GM19239 (cell line): Measurements from ENCODE around the gene TMEM248.
A peak's percentile ranks its signal among the peaks of the same experiment; 100 is the strongest.
"Not testable (repeated sequence)": the region's sequence is repeated elsewhere in the genome, so short reads cannot be mapped to it uniquely, and the experiment has no call there.

Experiments
- DNase-seq: peaks from one replicate; pipeline ENCODE4 v3.0.0; 2011; ENCODE audit warnings: low spot score; ENCODE audit not compliant: insufficient read length
- FAIRE-seq: peaks from 2 replicates; lab custom pipeline; 2011; peaks lifted over from hg19 to GRCh38; lab: Jason Lieb, UNC

Gene TMEM248

GRCh38 chr7:66939325-66939724, 18.3 kb downstream of the TMEM248 start:
- DNase-seq = no peak
- no peak for FAIRE-seq

- no peak for DNase-seq
- FAIRE-seq = no peak
Observed at GRCh38 chr7:66946545-66946944, 25.5 kb downstream of the TMEM248 start.

DNA sequence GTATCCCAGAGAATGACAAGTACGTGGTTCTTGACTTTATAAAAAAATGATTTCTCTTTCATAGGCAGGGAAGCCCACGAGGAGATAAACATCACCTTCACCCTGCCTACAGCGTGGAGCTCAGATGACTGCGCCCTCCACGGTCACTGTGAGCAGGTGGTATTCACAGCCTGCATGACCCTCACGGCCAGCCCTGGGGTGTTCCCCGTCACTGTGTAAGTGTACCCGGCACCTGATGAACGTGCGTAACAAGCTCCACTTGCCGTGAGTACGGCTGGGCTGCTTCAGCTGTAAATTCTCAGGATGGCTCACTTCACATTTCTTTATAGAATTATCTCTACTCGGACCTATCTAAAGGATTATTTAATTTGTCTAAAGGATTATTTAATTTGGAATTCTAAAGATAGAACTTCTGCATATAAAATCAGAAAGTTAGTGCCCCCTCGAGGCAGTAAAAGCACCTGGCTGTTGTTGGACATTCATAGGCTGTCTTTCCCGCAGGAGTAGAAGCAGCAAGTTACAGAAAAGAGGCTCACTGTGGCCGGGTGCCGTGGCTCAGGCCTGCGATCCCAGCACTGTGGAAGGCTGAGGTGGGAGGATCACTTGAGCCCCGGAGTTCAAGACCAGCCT, 27.6 kb downstream of the TMEM248 start:
- no peak for FAIRE-seq
- no peak for DNase-seq

DNA sequence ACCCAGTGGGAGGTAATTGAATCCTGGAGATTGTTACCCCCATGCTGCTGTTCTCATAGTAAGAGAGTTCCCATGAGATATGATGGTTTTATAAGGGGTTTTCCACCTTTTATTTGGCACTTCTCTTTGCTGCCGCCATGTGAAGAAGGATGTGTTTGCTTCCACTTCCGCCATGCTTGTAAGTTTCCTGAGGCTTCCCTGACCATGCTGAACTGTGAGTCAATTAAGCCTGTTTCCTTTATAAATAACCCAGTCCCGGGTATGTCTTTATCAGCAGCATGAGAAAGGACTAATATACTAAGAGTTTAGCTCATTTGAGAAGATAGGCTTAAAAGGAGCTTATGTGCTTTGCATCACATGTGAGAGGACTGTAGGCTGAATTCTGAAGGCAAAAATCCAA, 29.3 kb downstream of the TMEM248 start:
- no peak for DNase-seq
- FAIRE-seq = no peak

- DNase-seq = no peak
- no peak for FAIRE-seq
Observed at GRCh38 chr7:66950763-66951162, 29.7 kb downstream of the TMEM248 start.

- DNase-seq = no peak
Observed at GRCh38 chr7:66952343-66953043, 31.5 kb downstream of the TMEM248 start.

DNA sequence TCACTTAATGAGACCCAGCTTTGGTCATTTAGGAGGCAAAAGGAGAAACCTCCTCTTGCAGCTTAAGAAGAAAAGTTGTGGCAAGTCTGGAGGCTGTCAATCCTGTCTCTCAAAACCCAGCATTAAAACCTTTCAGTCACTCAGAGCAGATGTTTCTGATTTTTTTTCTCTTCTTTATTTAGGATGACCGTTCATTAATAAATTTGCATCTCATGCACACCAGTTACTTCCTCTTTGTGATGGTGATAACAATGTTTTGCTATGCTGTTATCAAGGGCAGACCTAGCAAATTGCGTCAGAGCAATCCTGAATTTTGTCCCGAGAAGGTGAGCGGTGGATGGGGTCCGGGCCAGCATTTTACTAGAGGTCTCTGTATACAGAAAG, 32.0 kb downstream of the TMEM248 start:
- FAIRE-seq = no peak

More at GRCh38 chr7:66952343-66953043, 31.5 kb downstream of the TMEM248 start:
- no peak for FAIRE-seq

DNA sequence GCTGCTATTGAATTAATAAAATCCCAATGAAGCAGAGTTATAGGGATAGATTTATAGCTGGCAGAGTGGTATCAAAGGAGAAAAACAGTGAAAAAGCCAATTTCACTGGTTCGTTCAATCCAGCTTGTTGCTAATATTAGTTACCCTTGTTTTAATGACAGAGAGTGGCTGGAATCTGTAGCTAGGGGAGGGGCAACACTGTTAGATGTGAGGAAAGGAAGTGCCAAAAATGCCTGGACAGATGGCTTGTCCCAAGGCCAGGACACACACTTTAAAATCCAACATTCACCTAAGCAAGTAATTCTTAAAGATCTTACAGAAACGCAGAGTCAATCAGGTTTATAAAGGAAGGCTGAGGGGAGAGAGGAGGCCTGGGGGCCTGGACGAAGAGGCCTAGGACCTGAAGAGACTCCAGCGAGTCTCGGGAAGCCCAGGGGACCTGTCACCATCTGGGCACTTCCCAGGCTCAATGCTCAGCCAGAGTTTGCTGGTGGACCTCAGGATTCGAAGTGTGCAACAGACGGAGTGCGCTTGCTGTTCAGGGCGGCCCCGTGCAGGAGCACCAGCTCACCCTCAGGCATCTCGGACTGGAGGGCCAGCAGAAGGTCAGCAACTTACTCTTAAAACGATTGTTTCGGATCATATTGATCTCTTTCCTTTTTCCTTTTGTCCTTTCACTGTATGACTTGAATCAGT, 36.7 kb downstream of the TMEM248 start:
- DNase-seq (no peak), FAIRE-seq (no peak)

More for the DNA sequence above, 32.0 kb downstream of the TMEM248 start:
- DNase-seq = no peak

DNA sequence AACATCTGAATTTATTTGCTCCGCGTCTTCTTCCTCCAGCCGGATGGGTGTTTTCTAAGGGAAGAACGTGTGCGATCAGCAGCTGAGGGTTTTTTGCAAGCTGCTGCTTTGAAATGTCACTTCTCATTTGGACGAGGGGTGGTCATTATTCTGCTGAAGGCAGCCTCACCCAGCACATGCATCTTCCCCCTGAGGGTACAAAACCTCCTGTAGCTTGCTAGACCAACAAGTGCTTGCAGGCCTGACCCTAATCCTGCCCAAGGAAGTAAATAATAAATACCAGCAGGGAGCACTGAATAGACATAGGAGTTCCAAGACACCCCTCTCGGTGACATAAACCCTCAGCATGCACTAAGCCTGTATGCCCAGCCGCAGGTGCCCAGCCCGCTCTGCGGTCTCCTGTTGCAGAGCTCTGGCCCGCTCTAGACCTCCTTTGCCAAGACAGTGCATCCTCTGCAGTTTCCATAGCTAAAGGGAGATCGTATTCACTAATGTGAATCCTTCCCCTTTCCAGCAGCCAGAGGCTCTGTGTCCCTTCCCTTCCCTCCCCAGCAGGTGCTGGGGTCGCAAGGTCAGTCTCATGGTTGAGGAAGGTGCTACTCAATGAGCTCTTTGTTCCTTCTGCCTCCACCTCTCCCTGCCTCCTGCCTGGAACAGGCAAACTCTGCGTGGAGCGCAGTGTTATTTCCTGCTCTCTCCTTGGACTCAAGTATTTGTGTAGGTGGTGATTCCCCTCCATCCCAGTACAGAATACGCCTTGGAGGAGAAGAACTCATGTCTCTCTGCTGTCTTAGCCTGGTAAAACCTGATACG, 37.7 kb downstream of the TMEM248 start:
- DNase-seq (no peak), FAIRE-seq (no peak)

GRCh38 chr7:66960192-66960591, 39.2 kb downstream of the TMEM248 start:
- no peak for FAIRE-seq
- DNase-seq = no peak

DNA sequence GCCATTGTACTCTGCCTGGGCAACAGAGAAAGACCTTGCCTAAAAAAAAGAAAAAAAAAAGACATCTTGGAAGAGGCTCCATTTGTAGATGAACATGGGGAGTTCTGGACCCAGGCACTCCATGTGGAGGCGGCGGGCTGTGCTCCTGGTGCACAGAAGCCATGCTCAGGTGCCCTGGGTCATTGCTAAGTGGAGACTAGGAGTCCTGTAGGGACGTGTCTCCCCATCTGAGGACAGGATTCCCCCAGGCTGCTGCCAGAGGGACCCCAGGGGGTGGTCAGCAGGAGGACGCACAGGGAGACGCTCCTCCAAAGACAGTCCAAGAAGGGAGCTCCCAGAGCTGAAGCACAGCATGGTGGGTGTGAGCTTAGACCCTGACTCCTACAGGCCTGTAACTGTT, 40.1 kb downstream of the TMEM248 start:
- DNase-seq = no peak
- no peak for FAIRE-seq

GRCh38 chr7:66964411-66964810, 43.4 kb downstream of the TMEM248 start:
- DNase-seq (no peak), FAIRE-seq (no peak)

GRCh38 chr7:66967029-66967428, 46.0 kb downstream of the TMEM248 start:
- DNase-seq = no peak
- FAIRE-seq = no peak

DNA sequence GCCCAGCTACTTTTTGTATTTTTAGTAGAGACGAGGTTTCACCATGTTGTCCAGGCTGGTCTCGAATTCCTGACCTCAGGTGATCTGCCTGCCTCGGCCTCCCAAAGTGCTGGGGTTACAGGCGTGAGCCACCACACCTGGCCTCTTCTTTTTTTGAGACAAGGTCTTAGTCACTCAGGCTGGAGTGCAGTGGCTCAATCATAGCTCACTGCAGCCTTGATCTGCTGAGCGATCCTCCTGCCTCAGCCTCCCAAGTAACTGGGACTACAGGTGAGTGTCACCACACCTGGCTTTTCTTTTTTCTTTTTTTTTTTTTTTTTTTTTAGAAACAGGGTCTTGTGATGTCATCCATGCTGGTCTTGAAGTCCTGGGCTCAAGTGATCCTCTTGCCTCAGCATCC, 48.0 kb downstream of the TMEM248 start:
- DNase-seq, FAIRE-seq: not testable (repeated sequence)

DNA sequence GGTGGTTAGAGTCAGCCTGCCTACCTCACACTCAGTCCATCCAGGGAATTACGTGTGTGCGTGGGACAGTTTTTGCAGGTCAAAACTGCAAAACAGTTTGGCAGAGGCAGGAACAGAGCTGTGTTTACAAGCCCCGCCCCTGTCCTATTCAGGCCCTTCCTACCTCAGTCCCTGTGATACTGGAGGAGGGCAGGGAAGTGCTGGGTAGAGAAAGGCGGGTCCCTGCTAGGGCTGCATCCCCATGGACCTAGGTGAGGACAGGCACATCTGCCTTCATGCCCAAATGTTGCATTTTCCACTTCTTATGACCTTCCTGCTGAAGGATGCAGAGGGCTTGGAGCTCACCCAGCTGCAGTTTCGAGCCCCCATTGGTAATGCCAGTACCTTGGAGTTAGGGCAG, 49.3 kb downstream of the TMEM248 start:
- DNase-seq = no peak
- FAIRE-seq = no peak

DNA sequence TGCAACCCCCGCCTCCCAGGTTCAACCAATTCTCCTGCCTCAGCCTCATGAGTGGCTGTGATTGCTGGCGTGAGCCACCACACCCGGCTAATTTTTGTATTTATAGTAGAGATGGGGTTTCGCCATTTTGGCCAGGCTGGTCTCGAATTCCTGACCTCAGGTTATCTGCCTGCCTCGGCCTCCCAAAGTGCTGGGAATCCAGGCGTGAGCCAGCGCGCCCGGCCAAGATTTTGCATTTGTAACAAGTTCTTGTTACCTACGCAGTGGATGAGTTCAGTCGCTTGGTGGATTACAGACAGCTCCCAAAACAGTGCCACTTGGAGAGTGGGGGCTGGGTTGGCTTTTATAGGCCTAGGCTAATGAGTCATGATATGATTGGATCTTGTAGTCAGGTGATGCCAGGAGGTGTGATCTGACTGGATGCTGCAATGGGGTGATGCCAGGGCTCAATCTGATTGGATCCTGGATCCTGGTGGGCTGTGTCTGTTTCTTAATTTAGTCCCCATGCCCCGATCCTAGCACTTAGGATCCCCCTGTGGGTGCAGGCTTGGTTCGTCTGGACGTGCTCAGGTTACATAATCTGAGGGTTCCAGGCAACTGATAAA, 54.1 kb downstream of the TMEM248 start:
- FAIRE-seq = no peak
- DNase-seq = no peak

GRCh38 chr7:66978312-66978711, 57.3 kb downstream of the TMEM248 start:
- DNase-seq, FAIRE-seq: not testable (repeated sequence)

- not testable (repeated sequence) for DNase-seq, FAIRE-seq
Observed at GRCh38 chr7:66979013-66979412, 58.0 kb downstream of the TMEM248 start.

DNA sequence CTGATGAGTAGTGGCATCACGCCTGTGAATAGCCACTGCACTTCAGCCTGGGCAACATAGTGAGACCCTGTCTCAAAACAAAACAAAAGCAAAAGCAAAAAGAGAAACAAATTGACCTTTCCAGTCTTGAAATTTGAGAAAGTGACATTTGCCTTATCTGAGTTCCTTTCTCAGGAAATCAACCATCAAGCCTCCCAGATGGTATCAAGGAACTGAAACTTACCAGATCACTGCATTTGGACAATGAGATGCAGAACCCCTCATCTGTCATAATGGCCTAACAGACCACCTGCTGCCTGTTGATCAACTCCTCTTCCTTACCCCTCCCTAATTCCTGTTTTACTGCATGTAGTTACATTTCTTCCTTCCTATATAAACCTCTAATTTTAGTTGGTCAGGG, 59.3 kb downstream of the TMEM248 start:
- not testable (repeated sequence) for DNase-seq, FAIRE-seq

DNA sequence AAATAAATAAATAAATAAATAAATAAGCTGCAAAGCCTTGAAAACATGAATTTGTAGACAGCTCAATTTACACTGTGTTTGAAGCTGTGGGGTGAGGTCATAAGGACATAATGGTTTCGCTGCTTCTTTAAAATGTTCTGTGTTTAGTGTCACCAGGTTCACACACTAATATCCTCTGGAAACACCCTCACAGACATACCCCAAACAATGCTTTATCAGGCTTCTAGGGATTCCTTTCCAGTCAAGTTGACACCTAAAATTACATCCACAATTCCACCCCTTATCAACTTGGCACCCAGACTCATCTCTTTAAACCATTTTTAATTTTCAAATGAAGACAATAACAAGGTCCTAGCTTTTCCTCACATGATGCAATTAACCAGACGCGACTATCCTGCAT, 68.5 kb downstream of the TMEM248 start:
- not testable (repeated sequence) for DNase-seq
- peak; percentile 45 for FAIRE-seq
